Stimulated activated CD8-positive, alpha-beta memory T cell treated with anti-CD3 and anti-CD28 coated beads, Interleukin-2, amount 100 ng/mL, for 1 hour (primary cell): Measurements from ENCODE around the gene EPN3.

Source experiments
- DNase-seq, 2 donors: peaks; one replicate each; pipeline ENCODE4 v3.0.0-alpha.2; 2020; ENCODE audit warnings: low read depth in 2 of 2

EPN3 gene

DNA sequence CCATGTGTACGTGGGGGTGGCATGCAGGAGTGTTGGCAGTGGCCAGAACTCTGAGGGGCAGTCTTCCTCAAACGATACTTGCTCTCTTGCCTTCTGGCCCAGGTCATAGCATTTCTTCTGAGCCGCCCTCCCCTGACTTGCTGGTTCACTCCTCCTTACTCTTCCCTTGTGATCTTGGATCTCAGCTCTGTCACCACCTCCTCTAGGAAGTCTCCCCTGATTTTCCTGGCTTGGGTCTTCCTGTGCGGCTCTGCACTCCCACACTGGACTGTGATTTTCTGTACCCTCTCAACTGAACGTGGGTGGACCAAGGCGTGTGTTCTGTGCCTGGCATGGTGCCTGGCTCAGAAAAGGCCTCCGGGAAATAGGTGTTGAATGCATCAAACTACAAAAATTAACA lies 2.9 kb downstream of the EPN3 start:
- DNase-seq = no peak

DNA sequence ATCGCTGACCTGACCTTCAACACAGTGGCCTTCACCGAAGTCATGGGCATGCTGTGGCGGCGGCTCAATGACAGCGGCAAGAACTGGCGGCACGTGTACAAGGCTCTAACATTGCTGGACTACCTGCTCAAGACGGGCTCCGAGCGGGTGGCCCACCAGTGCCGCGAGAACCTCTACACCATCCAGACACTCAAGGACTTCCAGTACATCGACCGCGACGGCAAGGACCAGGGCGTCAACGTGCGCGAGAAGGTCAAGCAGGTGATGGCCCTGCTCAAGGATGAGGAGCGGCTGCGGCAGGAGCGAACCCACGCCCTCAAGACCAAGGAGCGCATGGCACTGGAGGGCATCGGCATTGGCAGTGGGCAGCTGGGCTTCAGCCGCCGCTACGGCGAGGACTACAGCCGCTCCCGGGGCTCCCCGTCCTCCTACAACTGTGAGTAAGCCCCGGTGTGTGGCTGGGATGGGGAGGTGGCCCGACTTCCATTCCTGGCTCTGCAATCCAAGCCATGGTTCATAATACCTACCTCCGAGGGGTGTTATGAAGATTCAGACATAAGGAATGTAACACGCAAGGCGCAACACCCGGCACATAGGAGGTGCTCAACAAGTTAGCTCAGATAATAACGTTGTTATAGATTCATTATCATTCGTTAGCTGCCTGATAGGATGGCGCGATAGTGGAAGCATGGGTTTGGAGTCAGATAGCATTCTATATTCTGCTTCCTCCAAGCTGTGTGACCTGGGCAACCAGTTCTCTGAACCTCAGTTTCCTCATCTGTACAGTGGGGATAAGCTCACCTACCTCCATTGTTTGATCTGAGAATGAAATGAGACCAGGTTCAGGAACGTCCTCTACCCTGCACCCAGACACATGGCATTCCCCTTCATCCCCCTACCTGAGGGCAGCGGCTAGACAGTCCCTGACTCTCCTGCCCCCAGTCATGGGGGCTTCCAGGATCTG lies 4.4 kb downstream of the EPN3 start:
- no peak for DNase-seq

DNA sequence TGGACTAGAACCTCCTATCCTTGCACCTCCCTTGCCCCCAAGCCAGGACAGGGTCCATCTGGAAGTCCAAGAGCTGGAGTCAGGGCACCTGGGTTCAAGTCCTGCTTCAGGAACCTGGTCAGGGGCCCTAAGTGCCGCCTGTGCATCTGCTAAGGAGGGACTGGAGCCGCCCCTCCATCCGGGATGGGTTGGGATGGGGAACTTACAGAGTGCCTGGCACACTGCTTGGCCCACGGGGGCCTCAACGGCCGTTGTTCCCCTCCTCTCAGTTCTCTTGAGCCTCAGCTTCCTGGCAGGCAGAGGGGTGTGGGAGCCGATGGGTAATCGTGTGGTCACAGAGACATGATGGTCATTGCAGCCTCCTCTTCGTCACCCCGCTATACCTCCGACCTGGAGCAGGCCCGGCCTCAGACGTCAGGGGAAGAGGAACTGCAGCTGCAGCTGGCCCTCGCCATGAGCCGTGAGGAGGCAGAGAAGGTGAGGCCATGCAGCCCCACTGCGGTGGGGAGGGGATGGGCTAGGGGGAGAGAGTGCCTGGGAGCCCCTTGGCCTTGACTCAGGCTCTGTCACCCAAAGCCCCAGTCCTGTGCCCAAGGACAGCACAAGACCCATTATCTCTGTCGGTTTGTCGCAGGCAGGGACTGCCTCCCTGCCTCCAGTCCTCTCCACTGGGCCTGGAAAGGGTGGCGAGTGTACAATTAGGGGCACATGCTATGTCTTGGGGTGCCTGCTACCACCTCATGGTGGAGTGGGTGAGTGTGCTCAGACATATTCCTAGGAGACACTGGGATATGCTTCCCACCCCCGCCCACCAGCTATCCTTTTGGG lies 5.4 kb downstream of the EPN3 start:
- no peak for DNase-seq

DNA sequence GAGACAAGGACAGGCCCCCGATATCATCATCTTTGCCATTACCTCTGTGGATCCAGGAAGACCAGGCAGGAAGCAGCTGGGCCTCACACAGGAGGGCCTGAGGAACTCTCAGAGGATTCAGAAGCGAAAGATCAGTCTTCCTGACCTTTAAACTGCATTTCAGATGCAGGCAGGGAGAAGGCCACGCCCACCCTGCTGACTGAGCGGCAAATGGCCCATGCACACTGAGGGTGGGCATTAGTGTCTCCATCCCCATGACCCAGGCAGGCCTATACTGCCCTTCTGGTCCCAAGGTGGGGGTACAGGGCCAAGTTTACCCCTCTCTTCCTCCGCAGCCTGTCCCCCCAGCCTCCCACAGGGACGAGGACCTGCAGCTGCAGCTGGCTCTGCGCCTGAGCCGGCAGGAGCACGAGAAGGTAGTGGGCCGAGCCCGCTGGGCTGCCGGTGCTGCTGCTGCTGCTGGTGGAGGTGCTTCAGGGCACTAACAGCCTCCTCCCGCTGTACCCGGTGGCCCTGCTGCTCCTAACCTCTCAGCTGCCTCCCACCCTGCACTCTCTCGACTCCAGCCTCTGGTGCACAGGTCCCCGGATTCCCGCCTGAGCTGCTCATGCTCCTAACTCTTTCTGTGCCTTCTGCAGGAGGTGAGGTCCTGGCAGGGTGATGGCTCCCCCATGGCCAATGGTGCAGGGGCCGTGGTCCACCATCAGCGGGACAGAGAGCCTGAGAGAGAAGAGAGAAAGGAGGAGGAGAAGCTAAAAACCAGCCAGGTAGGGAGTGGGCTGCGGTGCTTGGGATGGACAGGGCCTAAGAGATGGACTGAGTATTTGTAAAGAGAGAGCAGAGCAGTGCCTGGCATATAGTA lies 6.2 kb downstream of the EPN3 start:
- no peak for DNase-seq

DNA sequence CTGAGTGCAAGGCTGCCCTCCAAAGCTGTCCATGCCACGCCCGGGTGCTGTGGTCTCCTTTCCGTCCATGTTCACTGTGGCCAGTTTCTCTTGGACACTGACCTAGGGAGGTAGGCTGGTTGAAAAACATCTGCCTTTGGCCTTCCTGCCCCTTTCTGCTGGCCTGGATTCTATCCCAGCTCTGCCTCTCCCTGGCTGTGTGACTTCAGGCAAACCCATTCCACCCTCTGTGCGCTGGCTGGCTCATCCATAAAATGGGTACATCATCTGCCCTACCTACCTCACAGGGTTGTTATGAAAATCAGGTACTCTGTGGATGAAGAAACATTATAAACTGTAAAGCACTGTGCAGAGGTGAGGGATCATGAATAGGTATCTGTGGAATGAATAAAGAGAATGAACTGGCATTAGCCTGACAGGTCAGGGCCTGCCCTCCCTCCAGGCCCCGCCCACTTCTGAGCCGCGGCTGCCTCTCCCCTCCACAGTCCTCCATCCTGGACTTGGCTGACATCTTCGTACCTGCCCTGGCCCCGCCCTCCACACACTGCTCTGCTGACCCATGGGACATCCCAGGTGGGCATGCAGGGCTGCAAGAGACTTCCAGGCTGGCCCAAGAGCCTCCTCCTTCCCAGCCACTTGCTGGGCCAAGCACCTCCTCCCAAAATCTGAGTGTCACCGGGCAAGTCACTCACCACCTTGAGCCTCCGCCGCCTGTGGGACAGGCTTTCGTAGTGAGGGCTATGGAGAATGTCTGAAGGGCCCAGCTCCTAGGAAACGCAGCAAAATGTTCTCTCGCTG lies 7.4 kb downstream of the EPN3 start:
- DNase-seq = no peak

DNA sequence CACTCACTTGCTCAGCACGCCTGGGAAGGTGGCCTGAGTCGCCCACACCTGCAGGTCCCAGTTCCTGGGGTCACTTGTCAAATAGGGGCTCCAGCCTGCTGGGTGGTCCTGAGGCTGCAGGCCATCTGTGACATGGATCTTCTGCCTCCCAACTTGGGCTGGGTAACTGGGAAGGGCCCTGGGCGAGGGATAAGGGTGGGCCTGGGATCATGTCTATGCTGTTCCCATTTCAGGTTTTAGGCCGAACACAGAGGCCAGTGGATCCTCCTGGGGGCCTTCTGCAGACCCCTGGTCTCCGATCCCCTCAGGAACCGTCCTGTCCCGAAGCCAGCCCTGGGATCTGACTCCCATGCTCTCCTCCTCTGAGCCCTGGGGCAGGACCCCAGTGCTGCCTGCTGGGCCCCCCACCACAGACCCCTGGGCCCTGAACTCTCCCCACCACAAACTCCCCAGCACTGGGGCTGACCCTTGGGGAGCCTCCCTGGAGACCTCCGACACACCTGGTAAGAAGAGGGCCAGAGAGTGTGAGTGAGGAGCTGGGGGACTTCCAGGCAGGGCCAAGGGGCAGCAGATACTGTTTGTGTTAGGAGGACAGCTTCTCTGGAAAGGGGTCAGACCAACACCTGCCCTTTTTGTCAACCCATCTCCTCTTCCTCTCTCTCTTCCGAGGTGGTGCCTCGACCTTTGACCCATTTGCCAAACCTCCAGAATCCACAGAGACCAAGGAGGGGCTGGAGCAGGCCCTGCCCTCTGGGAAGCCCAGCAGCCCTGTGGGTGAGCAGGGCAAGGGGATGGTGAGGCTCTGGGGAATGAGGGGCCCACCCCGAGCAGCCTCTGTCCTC lies 8.2 kb downstream of the EPN3 start:
- DNase-seq = no peak

DNA sequence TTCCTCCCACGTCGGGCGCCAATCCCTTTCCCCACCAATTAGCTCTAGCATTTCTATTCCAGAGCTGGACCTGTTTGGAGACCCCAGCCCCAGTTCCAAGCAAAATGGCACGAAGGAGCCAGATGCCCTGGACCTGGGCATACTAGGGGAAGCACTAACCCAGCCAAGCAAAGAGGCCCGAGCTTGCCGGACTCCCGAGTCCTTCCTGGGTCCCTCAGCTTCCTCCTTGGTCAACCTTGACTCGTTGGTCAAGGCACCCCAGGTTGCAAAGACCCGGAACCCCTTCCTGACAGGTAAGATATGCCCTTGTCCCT lies 8.8 kb downstream of the EPN3 start:
- no peak for DNase-seq

DNA sequence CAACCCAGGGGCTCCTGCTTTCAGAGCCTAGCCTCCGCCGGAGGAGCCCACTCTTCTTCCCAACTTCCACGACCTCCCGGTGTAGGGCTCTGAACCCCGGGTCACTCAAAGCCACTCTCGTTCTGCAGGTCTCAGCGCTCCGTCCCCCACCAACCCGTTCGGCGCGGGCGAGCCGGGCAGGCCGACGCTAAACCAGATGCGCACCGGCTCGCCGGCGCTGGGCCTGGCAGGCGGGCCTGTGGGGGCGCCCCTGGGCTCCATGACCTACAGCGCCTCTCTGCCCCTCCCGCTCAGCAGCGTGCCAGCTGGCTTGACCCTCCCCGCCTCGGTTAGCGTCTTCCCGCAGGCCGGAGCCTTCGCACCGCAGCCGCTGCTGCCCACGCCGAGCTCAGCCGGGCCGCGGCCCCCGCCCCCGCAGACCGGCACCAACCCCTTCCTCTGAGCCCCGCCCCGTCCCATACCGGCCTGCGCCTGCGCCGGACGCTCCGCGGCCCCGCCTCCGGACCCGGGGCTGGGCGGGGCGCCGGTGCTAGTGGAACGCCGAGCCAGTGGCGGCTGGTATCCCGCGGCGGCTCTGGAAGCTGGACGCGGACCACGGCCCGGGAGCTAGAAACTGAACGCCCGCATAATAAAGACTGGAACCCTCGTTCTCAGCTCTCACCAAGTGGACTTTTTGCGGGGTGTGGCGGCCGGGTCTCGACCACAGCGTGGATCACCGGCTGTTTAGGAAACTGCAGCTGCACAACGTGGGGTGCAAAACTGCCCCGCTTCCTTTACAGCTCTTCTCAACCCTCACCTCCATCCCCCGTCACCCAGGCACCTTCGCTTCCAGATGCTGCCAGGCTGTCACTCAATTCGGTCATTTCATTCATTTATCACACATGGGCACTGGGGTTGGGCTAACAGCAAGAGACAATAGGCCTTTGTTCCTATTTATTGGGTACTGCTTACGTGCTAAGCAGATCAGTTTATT lies 9.5 kb downstream of the EPN3 start:
- peak; percentile 67 to 75 for DNase-seq

DNA sequence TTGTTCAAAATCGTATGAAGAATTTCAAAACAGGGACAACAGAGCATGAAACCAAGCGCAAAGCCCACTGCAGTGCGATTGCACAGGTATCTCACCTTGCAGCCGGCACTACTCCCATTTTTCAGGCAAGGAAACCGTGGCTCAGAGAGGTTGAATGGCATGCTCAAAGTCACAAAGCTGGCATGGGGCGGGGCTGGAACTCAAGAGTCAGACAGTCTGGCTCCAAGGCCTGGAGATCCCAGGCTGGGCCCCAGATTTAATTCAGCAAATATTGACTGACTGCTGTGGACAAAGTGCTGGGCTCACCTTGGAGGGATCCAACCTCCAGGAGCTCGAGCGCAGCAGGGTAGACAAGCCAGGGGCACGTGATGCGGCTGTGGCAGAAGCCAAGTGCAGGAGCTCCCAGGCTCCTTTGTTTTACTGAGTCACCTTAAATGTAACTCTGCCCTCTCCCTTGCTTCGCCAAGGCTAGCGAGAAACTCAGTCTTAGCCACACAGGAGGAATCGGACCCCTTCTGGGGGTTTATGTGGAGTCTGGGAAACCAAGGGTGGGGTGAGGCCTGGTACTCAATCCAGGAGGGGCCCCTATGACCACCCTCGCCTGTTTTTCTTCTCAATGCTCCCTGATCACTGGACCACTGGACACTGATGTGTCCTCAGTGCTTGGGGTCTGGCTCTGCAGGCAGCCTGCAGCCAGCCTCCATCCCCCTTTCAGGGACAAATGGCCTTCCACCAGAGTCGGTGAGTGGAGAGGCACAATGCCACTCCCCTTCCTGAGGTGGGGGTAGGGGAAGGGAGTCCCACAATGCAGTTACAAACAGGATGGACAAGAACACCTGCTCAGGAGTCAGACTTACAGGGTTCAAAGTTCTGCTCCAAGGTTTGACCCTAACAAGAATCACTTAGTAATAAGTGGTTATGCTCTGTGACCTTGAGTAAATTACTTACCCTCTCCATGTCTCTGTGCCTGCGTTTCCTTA lies 10.6 kb downstream of the EPN3 start:
- no peak for DNase-seq

DNA sequence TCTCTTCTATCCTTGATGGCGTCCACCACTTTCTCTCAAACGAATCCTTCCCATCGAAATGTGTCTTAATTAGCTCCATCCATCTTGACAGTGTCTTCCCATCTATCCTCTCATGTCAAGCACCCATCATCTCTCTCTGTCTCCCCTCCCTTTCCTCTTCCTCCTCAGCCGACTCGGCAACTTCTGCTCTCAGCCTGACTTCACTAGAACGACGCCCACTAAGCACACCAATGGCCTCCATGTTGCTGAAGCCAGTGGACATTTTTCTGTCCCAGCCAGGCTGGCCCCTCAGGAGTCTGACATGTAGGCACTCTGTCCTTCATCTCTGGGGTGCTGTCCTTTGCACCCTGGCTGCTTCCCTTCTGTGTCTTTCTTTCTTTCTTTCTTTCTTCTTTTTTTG lies 12.0 kb downstream of the EPN3 start:
- DNase-seq = no peak

DNA sequence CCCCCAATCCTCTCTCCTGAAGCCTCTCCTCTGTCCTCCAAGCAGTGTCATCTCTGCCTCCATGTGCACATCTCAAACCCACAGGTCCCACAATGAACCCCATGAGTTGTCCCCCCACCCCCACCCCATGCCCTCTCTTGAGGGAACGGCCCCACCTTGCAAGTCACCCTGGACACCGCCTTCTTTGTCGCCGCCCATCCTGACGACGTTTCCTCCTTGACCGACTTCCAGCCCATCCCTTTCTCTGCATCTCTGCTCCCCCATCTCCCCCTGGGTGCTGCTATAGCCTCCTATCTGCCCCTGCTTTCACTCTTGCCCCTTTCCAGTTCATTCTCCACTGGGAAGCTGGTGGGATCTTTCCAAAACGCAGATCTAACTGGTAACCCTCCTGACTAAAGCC lies 12.8 kb downstream of the EPN3 start:
- DNase-seq = no peak

DNA sequence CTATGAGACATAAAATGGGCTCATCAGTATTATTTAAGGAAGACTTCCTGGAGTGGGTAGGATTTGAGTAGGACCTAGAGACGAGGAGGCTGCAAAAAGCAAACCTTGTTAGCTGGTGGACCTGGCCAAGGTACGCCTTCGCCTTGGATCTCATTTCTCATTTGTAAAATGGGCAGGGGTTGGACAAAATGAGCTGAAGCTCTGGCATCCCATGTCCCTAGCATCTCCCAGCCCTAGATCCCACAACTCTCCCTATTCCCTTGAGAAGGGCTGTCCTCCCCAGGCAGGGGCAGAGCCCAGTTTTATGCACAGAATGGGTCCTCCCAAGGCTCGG lies 14.1 kb downstream of the EPN3 start:
- DNase-seq = no peak

DNA sequence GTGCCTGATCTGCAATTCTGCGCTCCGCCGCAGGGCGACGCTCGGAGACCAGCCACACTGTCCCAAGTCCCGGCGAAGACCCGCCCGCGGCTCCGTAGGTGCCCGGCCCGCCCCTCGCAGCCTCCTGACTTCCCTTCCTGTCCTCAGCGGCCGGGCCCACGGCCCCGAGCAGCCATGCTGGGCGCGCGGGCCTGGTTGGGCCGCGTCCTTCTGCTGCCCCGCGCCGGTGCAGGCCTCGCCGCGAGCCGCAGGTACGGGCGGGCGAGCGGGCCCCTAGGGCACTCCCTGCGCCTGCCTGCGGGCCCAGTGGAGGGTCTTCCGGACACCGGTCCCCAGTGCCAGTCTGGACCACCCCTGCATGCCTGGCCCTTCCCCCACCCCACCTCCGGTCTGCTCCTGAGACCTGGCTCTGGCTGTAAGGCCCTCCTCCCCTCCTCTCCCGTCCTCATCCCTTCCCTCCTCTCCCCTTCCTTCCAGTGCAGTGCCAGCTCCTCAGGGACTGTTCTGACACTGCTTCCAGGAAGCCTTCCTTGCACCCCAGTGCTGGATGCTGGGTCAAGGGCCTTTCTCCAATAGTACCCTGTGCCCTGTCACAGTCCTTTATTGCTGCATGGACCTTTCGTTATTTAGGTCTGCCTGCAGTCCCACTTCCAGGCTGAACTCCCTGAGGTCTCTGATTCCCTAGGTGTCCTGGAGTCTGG lies 14.7 kb downstream of the EPN3 start, which contains the start of gene SPATA20:
Gene SPATA20 (plus strand): TSS at position 140 of the 701 bp plus-strand sequence. CDS start 35 bp downstream, at position 175.
- DNase-seq = peak; percentile 64 to 71

DNA sequence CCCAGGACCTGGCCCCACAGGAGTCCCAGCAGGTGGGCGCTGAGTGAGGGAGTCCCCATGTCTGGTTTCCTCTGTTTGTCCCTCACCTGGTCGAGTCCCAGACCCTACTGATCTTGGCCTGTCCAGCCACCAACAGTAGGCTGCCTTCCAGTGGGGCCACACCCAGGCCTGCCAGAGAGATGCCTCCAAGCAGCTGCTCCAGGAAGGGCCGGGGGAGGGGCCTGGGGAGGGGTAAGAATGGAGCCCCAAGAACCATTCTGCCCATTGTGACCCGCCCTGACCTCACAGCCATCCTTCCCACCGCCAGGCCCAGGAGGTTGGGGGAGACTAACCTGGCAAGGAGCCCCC lies 15.2 kb downstream of the EPN3 start:
- DNase-seq = no peak

DNA sequence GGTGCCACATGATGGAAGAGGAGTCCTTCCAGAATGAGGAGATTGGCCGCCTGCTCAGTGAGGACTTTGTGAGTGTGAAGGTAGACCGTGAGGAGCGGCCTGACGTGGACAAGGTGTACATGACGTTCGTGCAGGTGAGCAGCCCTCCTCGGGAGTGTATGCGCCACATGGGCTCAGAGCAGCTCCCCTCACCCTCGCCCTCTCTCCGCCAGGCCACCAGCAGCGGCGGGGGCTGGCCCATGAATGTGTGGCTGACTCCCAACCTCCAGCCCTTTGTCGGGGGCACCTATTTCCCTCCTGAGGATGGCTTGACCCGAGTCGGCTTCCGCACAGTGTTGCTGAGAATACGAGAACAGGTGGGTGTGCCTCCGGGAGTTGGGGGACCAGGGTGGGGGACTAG lies 16.3 kb downstream of the EPN3 start:
- DNase-seq = no peak

DNA sequence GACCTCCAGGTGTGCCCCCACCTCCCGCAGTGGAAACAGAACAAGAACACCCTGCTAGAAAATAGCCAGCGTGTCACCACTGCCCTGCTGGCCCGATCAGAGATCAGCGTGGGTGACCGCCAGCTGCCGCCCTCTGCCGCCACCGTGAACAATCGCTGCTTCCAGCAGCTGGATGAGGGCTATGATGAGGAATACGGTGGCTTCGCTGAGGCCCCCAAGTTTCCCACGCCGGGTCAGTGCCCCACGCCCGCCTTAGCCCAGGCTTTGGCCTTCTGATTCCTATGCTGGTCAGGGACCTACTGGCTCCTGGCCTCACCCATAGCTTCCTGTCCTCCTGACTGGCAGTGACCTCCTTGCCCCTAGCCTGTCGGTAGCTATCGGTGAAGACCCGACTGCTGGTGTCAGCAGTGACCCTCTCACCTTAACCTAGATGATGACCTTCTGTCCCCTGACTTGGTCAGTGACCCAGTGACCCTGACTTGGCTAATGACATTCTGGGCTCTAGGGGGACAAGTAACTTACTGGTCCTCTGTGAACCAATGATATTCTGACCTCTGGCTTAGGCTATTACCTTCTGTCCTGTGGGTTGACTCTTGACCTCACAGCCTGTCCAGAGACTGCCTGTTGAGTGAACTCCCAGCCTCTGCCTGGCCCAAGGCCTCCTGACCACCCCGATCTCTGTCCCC lies 16.9 kb downstream of the EPN3 start:
- no peak for DNase-seq

DNA sequence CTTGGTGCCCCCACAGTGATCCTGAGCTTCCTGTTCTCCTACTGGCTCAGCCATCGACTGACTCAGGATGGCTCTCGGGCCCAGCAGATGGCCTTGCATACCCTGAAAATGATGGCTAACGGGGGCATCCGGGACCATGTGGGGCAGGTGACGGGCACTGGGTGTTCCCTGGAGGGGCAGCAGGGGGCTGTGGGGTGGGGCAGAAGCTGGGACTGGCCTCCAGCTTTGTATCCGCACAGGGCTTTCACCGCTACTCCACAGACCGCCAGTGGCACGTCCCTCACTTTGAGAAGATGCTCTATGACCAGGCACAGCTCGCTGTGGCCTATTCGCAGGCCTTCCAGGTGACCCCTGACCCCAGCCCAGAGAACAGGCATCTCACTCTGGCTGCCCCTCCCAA lies 17.4 kb downstream of the EPN3 start:
- DNase-seq = no peak
